K562 (cell line): ENCODE results near the gene LBHD1. TPM values are rescaled to one million over a fixed set of nuclear protein-coding genes. Genes with fewer than 3 reads are reported as not detected.
A peak's percentile ranks its signal among the peaks of the same experiment; 100 is the strongest.

Source experiments
- CGGBP1 ChIP-seq: fragments of 250-450 bp; sonication (Bioruptor Pico); IDR thresholded peaks from 2 replicates; pipeline ENCODE4 v1.9.0; 2021; ENCODE audit warnings: mild to moderate bottlenecking
- ELF4 ChIP-seq: fragments of 450-650 bp; formaldehyde crosslinking; IDR thresholded peaks from 2 replicates; pipeline ENCODE4 v1.4.0; 2022; ENCODE audit warnings: missing genetic modification characterization
- ERF ChIP-seq: fragments of 450-650 bp; formaldehyde crosslinking; IDR thresholded peaks from 2 replicates; pipeline ENCODE4 v1.4.0; 2020; ENCODE audit warnings: mild to moderate bottlenecking, mixed read lengths
- HCFC1 ChIP-seq: IDR thresholded peaks from 2 replicates; pipeline ENCODE4 v1.6.1; 2012; ENCODE audit warnings: low read depth, low read length, improper control_type of control experiment
- MAX ChIP-seq: sonication (generic); formaldehyde crosslinking; IDR thresholded peaks from 2 replicates; pipeline ENCODE4 v1.9.0; 2022; ENCODE audit warnings: mild to moderate bottlenecking, missing genetic modification reagents
- MITF ChIP-seq: IDR thresholded peaks from 2 replicates; pipeline ENCODE4 v1.6.1; 2014; ENCODE audit warnings: antibody characterized with exemption
- RB1 ChIP-seq: fragments of 450-650 bp; IDR thresholded peaks from 2 replicates; pipeline ENCODE4 v1.6.1; 2017; ENCODE audit warnings: low read depth, mild to moderate bottlenecking
- STAT5B ChIP-seq: fragments of 250-450 bp; sonication (Bioruptor Pico); IDR thresholded peaks from 2 replicates; pipeline ENCODE4 v1.8.0; 2021; ENCODE audit warnings: mild to moderate bottlenecking, inconsistent platforms
- TCF7 ChIP-seq: sonication (generic); IDR thresholded peaks from 2 replicates; pipeline ENCODE4 v1.6.1; 2016; ENCODE audit warnings: antibody characterized with exemption, borderline replicate concordance
- ZC3H4 ChIP-seq: sonication (generic); formaldehyde crosslinking; IDR thresholded peaks from 2 replicates; pipeline ENCODE4 v1.9.0; 2021; ENCODE audit warnings: missing genetic modification reagents, borderline replicate concordance
- ZFX ChIP-seq: sonication (generic); formaldehyde crosslinking; IDR thresholded peaks from 2 replicates; pipeline ENCODE4 v1.8.0; 2022; ENCODE audit warnings: mild to moderate bottlenecking, missing genetic modification reagents, moderate library complexity
- ZNF121 ChIP-seq: sonication (generic); formaldehyde crosslinking; conservative IDR thresholded peaks from 2 replicates; pipeline ENCODE4 v1.8.0; 2022; ENCODE audit warnings: missing genetic modification reagents
- ZNF408 ChIP-seq: fragments of 250-450 bp; sonication (Bioruptor Pico); IDR thresholded peaks from 2 replicates; pipeline ENCODE4 v1.4.0; 2020; ENCODE audit warnings: low read depth, mild to moderate bottlenecking, moderate library complexity
- ZNF436 ChIP-seq: fragments of 250-450, 450-650 bp; sonication (Bioruptor Pico); formaldehyde crosslinking; IDR thresholded peaks from 2 replicates; pipeline ENCODE4 v1.7.0; 2020; ENCODE audit warnings: mild to moderate bottlenecking
- polyA plus RNA-seq, 8 experiments: library from polyadenylated mRNA; depleted of rRNA in 4 of 8; stranded (reverse) in 5 of 8; unstranded in 3 of 8; fragments of >200 nt; fragmentation: Nextera tagmentation in 2 of 8; fragmentation: Illumina TruSeq in 1 of 8; extraction: Ambion mirVana in 2 of 8; extraction: Trizol in 1 of 8; gene quantifications; 2 replicates each; pipeline versions ENCODE4 v1.2.1 to v1.2.3, GENCODE V29; 2011 to 2014; ENCODE audit warnings: inconsistent platforms in 1 of 8, missing spikeins in 1 of 8
- total RNA-seq, 7 experiments: library from RNA; depleted of rRNA in 6 of 7; stranded (reverse); fragments of >200 nt in 6 of 7; fragmentation: Illumina TruSeq in 2 of 7; extraction: Trizol in 2 of 7; gene quantifications; 2 replicates each; pipeline versions ENCODE4 v1.2.1 to v1.2.3, GENCODE V29; 2011 to 2021; ENCODE audit warnings: low replicate concordance in 1 of 7
- TF ChIP-seq, protein P1 (sequence below), 2 experiments: fragments of 450-650 bp; formaldehyde crosslinking in 1 of 2; IDR thresholded peaks; 2 replicates each; pipeline versions ENCODE4 v1.4.0 to v1.6.1; 2014 to 2020; ENCODE audit warnings: mild to moderate bottlenecking in 2 of 2, borderline replicate concordance in 1 of 2, low read depth in 1 of 2
- TF ChIP-seq, protein P2 (sequence below), 2 experiments: fragments of 250-450 bp in 1 of 2; fragments of 450-650 bp in 1 of 2; sonication (Bioruptor Pico) in 1 of 2; IDR thresholded peaks; 2 replicates each; pipeline versions ENCODE4 v1.6.1 to v1.8.0; 2016 to 2021; ENCODE audit warnings: mild to moderate bottlenecking in 2 of 2, moderate library complexity in 2 of 2, missing compliant biosample characterization in 1 of 2, missing genetic modification characterization in 1 of 2

Gene LBHD1
- total and polyA plus RNA-seq, 9 of the 15 experiments (the other 6 are each of a cell fraction or from before 2014, with no cell fraction given), result 2.6 to 28.0 (median 12.5) TPM

DNA sequence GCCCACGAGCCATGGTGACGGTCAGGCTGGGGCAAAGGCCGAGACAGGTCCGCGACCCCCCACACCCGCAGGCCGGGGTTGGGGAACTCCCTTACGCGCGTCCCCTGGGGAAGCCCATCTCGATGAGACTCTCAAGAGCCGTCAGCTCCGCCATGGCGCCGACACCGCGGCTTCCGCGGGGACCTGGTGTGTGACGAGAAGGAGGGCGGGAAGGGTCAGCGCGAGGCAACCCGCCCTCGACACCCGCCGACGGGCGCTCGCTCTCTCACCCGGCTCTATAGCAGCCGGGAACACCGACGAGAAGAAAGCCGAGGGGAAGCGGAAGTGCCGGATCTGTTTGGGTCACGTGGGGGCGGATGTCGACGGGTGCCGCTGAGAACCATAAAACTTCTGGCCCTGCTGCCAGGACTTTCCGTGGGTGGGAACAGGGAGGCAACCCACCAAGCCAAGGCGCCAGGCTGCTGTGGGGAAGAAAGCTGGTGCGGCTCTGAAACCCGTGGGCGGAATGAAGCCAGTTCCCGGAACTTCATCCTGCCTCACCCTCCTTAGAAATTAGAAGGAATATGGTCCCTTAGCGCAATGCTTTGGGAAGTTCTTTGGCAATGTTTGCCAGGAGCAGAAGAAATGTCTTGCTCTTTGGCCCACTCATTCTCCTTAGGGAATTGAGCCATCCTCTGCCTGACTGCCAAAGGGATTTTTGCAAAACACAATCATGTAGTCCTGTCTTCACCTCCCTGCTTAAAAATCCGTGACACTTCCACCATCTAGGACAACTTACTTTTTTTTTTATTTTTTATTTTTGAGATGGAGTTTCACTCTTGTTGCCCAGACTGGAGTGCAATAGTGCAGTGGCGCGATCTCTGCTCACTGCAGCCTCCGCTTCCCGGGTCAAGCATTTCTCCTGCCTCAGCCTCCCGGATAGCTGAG lies 7.0 kb upstream of the LBHD1 start, which contains the start of gene UBXN1 (continued):
- TF ChIP-seq, protein P1, sequence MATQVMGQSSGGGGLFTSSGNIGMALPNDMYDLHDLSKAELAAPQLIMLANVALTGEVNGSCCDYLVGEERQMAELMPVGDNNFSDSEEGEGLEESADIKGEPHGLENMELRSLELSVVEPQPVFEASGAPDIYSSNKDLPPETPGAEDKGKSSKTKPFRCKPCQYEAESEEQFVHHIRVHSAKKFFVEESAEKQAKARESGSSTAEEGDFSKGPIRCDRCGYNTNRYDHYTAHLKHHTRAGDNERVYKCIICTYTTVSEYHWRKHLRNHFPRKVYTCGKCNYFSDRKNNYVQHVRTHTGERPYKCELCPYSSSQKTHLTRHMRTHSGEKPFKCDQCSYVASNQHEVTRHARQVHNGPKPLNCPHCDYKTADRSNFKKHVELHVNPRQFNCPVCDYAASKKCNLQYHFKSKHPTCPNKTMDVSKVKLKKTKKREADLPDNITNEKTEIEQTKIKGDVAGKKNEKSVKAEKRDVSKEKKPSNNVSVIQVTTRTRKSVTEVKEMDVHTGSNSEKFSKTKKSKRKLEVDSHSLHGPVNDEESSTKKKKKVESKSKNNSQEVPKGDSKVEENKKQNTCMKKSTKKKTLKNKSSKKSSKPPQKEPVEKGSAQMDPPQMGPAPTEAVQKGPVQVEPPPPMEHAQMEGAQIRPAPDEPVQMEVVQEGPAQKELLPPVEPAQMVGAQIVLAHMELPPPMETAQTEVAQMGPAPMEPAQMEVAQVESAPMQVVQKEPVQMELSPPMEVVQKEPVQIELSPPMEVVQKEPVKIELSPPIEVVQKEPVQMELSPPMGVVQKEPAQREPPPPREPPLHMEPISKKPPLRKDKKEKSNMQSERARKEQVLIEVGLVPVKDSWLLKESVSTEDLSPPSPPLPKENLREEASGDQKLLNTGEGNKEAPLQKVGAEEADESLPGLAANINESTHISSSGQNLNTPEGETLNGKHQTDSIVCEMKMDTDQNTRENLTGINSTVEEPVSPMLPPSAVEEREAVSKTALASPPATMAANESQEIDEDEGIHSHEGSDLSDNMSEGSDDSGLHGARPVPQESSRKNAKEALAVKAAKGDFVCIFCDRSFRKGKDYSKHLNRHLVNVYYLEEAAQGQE (IDR thresholded peaks at IDR 0.05; ENCODE audit: borderline replicate concordance), result peak; percentile 87
- TF ChIP-seq, protein P1 (CRISPR knock-in tag; IDR thresholded peaks at IDR 0.05; ENCODE audit: low read depth), result no peak
- TF ChIP-seq ZNF436 (CRISPR knock-in tag) (no peak), MITF (peak; percentile 74; the same call in 1 of the 2 replicates), RB1 (peak; percentile 67; the same call in 1 of the 2 replicates), ZC3H4 (CRISPR knock-in tag) (no peak), CGGBP1 (CRISPR knock-in tag) (no peak), MAX (CRISPR knock-in tag) (peak; percentile 79), ZNF408 (CRISPR knock-in tag) (no peak), TCF7 (peak; percentile 51; the same call in 1 of the 2 replicates), ELF4 (no peak), HCFC1 (peak; percentile 76), ZFX (peak; percentile 63), STAT5B (CRISPR knock-in tag) (no peak), ZNF121 (CRISPR knock-in tag) (no peak), ERF (CRISPR knock-in tag) (no peak)
- TF ChIP-seq, protein P2, sequence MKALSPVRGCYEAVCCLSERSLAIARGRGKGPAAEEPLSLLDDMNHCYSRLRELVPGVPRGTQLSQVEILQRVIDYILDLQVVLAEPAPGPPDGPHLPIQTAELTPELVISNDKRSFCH (CRISPR knock-in tag; IDR thresholded peaks at IDR 0.05), result no peak
- TF ChIP-seq, protein P2 (tag; IDR thresholded peaks at IDR 0.05), result peak; percentile 63; the same call in 1 of the 2 replicates
